Thyroid gland (tissue), 4 donors: ENCODE results near the gene EZH2. TPM values are rescaled to one million over a fixed set of nuclear protein-coding genes. Genes with fewer than 3 reads are reported as not detected.

Experiments
- DNase-seq, 2 donors: peaks; one replicate each; pipeline ENCODE4 v3.0.0-alpha.2; 2019
- H3K27ac ChIP-seq, 3 donors: fragments of 200-600 bp; sonication (generic); 1 replicate in 2 of 3; 2 replicates in 1 of 3; pipeline ENCODE4 v1.5.1; 2016 to 2019; ENCODE audit warnings: mild to moderate bottlenecking in 1 of 3, moderate library complexity in 1 of 3
- H3K27me3 ChIP-seq: fragments of 200-600 bp; sonication (generic); one replicate; pipeline ENCODE4 v1.5.1; 2019
- H3K36me3 ChIP-seq, 2 donors: fragments of 200-600 bp; sonication (generic); one replicate each; pipeline ENCODE4 v1.5.1; 2016 to 2019
- H3K4me1 ChIP-seq, 2 donors: fragments of 200-600 bp; sonication (generic); one replicate each; pipeline ENCODE4 v1.5.1; 2017 to 2019
- H3K4me3 ChIP-seq, 3 donors: fragments of 200-600 bp; sonication (generic); replicated peaks in 1 of 3; 1 replicate in 2 of 3; 2 replicates in 1 of 3; pipeline ENCODE4 v1.5.1; 2016; ENCODE audit warnings: mild to moderate bottlenecking in 1 of 3
- H3K9me3 ChIP-seq: fragments of 200-600 bp; sonication (generic); one replicate; pipeline ENCODE4 v1.5.1; 2017
- CTCF ChIP-seq, 6 experiments: fragments of 200-600 bp in 3 of 6; fragments of 450-650 bp in 3 of 6; sonication (generic) in 3 of 6; IDR thresholded peaks; one replicate each; pipeline ENCODE4 v1.5.1; 2016 to 2019; ENCODE audit warnings: antibody characterized with exemption in 6 of 6, mild to moderate bottlenecking in 2 of 6, inconsistent platforms in 1 of 6, moderate library complexity in 1 of 6
- POLR2A ChIP-seq, 2 donors: fragments of 450-650 bp; IDR thresholded peaks; one replicate each; pipeline ENCODE4 v1.6.1; 2017; ENCODE audit warnings: antibody characterized with exemption in 2 of 2, mild to moderate bottlenecking in 2 of 2, moderate library complexity in 1 of 2
- WGBS, 2 donors: methylation state at CpG; one replicate each; pipeline ENCODE4 v1.1.5; 2017; 5-methylcytosine and 5-hydroxymethylcytosine counted together
- intact Hi-C: fragments of 100-400 bp; cut with DNase I; formaldehyde crosslinking; loops from one replicate; pipeline ENCODE4 v1.15.1; 2023
- total RNA-seq, 4 donors: library from RNA; depleted of rRNA; stranded (reverse); fragments of >200 nt; gene quantifications; one replicate each; pipeline ENCODE4 v1.2.3, GENCODE V29; 2016

The EZH2 gene
- total RNA-seq, 4 donors from 2014 or later, result 0.75 to 1.1 (median 0.86) TPM

DNA sequence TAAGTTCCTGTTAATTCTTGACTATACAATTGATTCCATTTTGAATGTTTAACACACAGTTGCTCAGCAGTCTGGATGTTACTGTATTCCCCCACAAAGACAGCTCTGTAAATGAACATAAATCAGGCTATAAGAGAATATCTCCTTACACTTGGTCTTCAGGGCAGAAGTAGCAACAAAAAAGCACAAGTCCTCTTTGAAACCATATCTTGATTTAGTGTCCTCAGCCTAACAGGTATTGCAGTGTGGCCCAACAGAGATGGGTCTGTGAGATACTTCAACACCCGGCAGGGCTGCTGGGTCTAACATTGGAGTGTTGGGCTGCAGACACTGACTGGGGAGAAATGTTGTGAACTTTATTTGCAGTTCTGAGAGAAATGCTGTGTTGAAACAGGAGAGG lies 109.6 kb downstream of the EZH2 start:
- H3K4me3 ChIP-seq, result no peak overlapping the region
- intact Hi-C loops, result no loop called here
- H3K9me3 ChIP-seq, result no peaks in the 10 kb centered on the region
- no peak for DNase-seq
- TF ChIP-seq CTCF (IDR thresholded peaks at IDR 0.05) (no peak), POLR2A (IDR thresholded peaks at IDR 0.05) (no peak)
- 94 to 100% methylated on average over 1 of the region's 1 CpG for WGBS, 2 donors
- H3K27ac ChIP-seq, result no peak overlapping the region
- H3K27me3 ChIP-seq, result no peaks in the 10 kb centered on the region
- peaks cover 16 to 24% of the 10 kb centered on the region in 2 donors for H3K36me3 ChIP-seq
- H3K4me1 ChIP-seq, result no peaks in the 10 kb centered on the region

DNA sequence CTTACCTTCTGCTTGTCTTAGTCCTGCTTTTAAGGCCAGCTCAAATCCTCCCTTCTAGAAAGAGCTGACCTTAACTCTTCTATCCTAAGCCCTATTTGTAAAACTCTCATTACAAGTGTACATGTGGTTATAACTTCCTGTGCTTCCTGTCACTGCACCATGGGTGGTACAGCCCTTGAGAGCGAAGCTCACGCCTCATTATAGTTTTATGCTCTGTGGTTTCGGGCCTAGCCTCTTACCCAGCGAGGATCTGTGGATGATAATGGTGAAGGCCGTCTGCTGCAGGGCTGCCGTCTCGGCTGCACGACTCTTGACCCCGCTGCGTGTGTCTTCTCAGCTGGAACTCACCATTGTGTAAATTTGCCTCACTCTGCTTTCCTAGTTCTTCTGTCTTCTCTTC lies 110.8 kb downstream of the EZH2 start:
- intact Hi-C loops, result no loop called here
- TF ChIP-seq POLR2A (IDR thresholded peaks at IDR 0.05) (no peak), CTCF (IDR thresholded peaks at IDR 0.05) (no peak)
- Histone ChIP-seq H3K4me1 (no peaks in the 10 kb centered on the region), H3K4me3 (no peak overlapping the region), H3K27me3 (no peaks in the 10 kb centered on the region), H3K27ac (no peak overlapping the region), H3K9me3 (no peaks in the 10 kb centered on the region), H3K36me3 (peaks cover 16 to 20% of the 10 kb centered on the region in 2 donors)
- WGBS, 2 donors, result 86 to 88% methylated on average over 10 of the region's 10 CpGs
- DNase-seq, result no peak

DNA sequence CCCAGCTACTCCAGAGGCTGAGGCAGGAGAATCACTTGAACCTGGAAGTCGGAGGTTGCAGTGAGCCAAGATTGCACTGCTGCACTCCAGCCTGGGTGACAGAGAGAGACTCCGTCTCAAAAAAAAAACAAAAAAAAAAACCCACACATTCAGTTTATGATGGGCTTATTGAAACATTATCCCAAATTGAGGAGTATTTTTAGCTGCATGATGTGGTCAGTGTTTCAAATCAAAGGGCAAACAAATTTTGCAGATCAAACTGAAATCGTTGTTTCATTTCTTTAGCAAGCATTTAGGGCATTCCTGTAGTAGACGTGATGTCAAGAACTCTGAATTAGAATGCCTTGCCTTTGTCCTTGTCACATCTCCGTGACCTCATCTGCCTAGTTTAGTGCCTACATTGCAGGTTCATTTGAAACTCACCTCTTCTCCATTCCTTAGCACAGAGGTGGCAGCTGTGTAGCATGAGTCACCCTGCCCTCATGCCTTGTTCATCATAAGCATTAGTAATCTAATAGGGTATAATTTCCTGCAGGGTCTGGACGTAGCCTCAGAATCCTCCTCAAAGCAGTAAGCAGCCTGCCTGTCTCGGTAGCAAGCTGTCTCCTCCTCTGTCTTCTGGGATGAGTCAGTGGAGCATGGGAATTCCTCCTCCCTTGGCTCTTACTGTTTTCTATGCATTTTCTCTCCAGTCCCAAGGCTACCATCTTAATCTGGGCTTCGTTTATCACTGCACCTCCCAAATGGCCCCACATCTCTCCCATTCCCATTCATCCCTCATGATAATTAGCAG lies 111.6 kb downstream of the EZH2 start:
- peaks cover 22 to 27% of the 10 kb centered on the region in 2 donors for H3K36me3 ChIP-seq
- no peaks in the 10 kb centered on the region for H3K27me3 ChIP-seq
- no peak for DNase-seq
- no peaks in the 10 kb centered on the region for H3K9me3 ChIP-seq
- WGBS, 2 donors, result 91 to 96% methylated on average over 8 of the region's 8 CpGs
- no peak overlapping the region for H3K4me3 ChIP-seq
- H3K4me1 ChIP-seq, result no peaks in the 10 kb centered on the region
- H3K27ac ChIP-seq, result no peak overlapping the region
- intact Hi-C loops, result no loop called here
- no peak for TF ChIP-seq CTCF (IDR thresholded peaks at IDR 0.05)
- no peak for TF ChIP-seq POLR2A (IDR thresholded peaks at IDR 0.05)

DNA sequence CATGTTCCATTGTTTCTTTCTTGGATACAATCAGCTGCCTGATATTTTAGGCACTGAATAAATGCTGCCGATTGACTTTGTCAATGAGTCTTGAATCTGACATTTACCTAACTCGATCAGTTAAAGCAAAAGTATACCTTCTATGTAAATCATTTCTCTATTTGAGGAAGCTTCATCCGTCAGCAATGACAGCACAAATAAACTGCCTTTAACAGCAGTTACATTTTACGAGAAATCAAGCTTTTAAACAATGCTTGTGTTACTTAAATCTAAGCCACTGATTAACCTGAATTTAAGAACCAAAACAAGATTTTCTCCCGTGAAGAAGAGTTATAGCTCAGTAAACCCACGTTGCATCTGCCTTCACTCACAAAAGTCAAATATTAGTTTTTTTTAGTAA lies 114.1 kb downstream of the EZH2 start:
- Histone ChIP-seq H3K9me3 (no peaks in the 10 kb centered on the region), H3K4me1 (no peaks in the 10 kb centered on the region), H3K36me3 (peaks cover 30 to 32% of the 10 kb centered on the region in 2 donors), H3K27ac (no peak overlapping the region), H3K4me3 (no peak overlapping the region), H3K27me3 (no peaks in the 10 kb centered on the region)
- DNase-seq, result no peak
- TF ChIP-seq CTCF (IDR thresholded peaks at IDR 0.05) (no peak), POLR2A (IDR thresholded peaks at IDR 0.05) (no peak)
- WGBS, 2 donors, result 89 to 93% methylated on average over 6 of the region's 6 CpGs
- intact Hi-C loops, result no loop called here

DNA sequence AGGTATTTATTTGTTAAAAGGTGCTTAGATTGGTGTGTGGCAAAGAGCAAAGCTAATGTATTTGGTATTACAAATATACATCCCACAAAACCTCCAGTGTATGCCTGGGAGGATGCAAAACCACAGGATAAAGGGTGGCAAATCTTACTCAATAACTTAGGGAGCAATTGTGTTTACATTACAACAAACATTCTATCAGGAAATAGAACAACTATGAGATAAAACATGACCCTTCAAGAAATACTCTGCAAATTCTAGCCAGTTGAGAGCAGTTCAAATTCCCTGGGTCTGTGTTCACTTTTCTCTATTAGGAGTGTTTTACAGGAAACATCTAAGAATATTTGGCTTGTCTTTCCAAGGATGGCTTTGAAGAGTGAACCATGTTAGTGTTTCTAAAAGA lies 120.5 kb downstream of the EZH2 start:
- Histone ChIP-seq H3K27me3 (no peaks in the 10 kb centered on the region), H3K36me3 (peaks cover 18% of the 10 kb centered on the region in 2 donors), H3K4me3 (no peak overlapping the region), H3K9me3 (no peaks in the 10 kb centered on the region), H3K4me1 (peaks cover 0 to 4% of the 10 kb centered on the region in 2 donors), H3K27ac (no peak overlapping the region)
- no peak for DNase-seq
- intact Hi-C loops, result no loop called here
- TF ChIP-seq CTCF (IDR thresholded peaks at IDR 0.05), result no peak
- no peak for TF ChIP-seq POLR2A (IDR thresholded peaks at IDR 0.05)
